GM12878 (cell line): ENCODE results near the gene LYPD5. TPM values are rescaled to one million over a fixed set of nuclear protein-coding genes. Genes with fewer than 3 reads are reported as not detected.

Experiments used
- ATAC-seq: fragments of 200-7000 bp; cut with Tn5 transposase; 3 replicates; pipeline ENCODE4 v1.9.1; 2020; ENCODE audit warnings: mild to moderate bottlenecking, moderate library complexity
- BruUV-seq: library from RNA; stranded (reverse); fragments of 400-500 nt; replicated peaks from 2 replicates; lab custom pipeline; 2021; lab: Mats Ljungman, UMichigan
- CTCF ChIA-PET: fragments of 300-600 bp; sonication (Branson Sonifier 250); formaldehyde crosslinking; extraction: SDS; loops from one replicate; lab custom pipeline; 2021; ENCODE audit warnings: inconsistent platforms; lab: Yijun Ruan, JAX
- POLR2A ChIA-PET: fragments of 350-600 bp; formaldehyde crosslinking; extraction: SDS; loops from one replicate; lab custom pipeline; 2021; ENCODE audit warnings: inconsistent platforms; lab: Charles Lee
- RAD21 ChIA-PET: fragments of 300-600 bp; sonication (Branson Sonifier 250); formaldehyde crosslinking; loops from one replicate; lab custom pipeline; 2023; ENCODE audit warnings: antibody characterized with exemption; ENCODE audit not compliant: unreplicated experiment; lab: Charles Lee
- SMC1A ChIA-PET: fragments of 300-600 bp; sonication (Branson Sonifier 250); formaldehyde crosslinking; loops from one replicate; lab custom pipeline; 2023; ENCODE audit not compliant: unreplicated experiment, uncharacterized antibody; lab: Charles Lee
- DNase-seq: peaks from one replicate; pipeline ENCODE4 v3.0.0-alpha.2; 2011; ENCODE audit warnings: low read depth, low spot score
- FAIRE-seq: peaks from 3 replicates; lab custom pipeline; 2011; peaks lifted over from hg19 to GRCh38; lab: Jason Lieb, UNC
- H2AFZ ChIP-seq: 2 replicates; pipeline ENCODE4 v1.6.0; 2011; ENCODE audit warnings: low read depth, low read length, control low read depth; ENCODE audit not compliant: control insufficient read depth
- H3K27ac ChIP-seq: 2 replicates; pipeline ENCODE4 v1.5.1; 2011; ENCODE audit warnings: control low read depth; ENCODE audit not compliant: control insufficient read depth, insufficient read depth
- H3K27me3 ChIP-seq, 2 experiments: replicated peaks in 1 of 2; 2 replicates each; pipeline versions ENCODE4 v1.6.0 to v1.6.1; 2011; ENCODE audit warnings: low read length in 1 of 2; ENCODE audit not compliant: control insufficient read depth in 2 of 2, insufficient read depth in 2 of 2
- H3K36me3 ChIP-seq, 2 experiments: 2 replicates each; pipeline ENCODE4 v1.5.1; 2011; ENCODE audit warnings: low read length in 1 of 2; ENCODE audit not compliant: control insufficient read depth in 2 of 2, insufficient read depth in 2 of 2
- H3K4me1 ChIP-seq: 2 replicates; pipeline ENCODE4 v1.6.1; 2011; ENCODE audit warnings: mild to moderate bottlenecking, low read length, moderate library complexity, mixed read lengths; ENCODE audit not compliant: control insufficient read depth, insufficient read depth
- H3K4me2 ChIP-seq: 2 replicates; pipeline ENCODE4 v1.6.0; 2011; ENCODE audit warnings: control low read depth; ENCODE audit not compliant: control insufficient read depth, insufficient read depth
- H3K4me3 ChIP-seq: fragments of 200-600 bp; sonication (generic); 2 replicates; pipeline ENCODE4 v1.5.1; 2016
- H3K79me2 ChIP-seq: 2 replicates; pipeline ENCODE4 v1.6.0; 2011; ENCODE audit warnings: low read length; ENCODE audit not compliant: control insufficient read depth, insufficient read depth
- H3K9ac ChIP-seq: 2 replicates; pipeline ENCODE4 v1.8.0; 2011; ENCODE audit warnings: low read length, control low read depth, mixed read lengths; ENCODE audit not compliant: control insufficient read depth, insufficient read depth
- H3K9me3 ChIP-seq: replicated peaks from 3 replicates; pipeline ENCODE4 v1.5.1; 2011; ENCODE audit warnings: mild to moderate bottlenecking, low read length; ENCODE audit not compliant: control insufficient read depth, insufficient read depth
- H4K20me1 ChIP-seq: 2 replicates; pipeline ENCODE4 v1.6.0; 2011; ENCODE audit not compliant: control insufficient read depth, insufficient read depth
- ASH2L ChIP-seq: fragments of 300-600, 200-600 bp; sonication (generic); IDR thresholded peaks from 2 replicates; pipeline ENCODE4 v1.6.1; 2017; ENCODE audit warnings: low read depth, mild to moderate bottlenecking, borderline replicate concordance
- ATF7 ChIP-seq: fragments of 450-650 bp; IDR thresholded peaks from 2 replicates; pipeline ENCODE4 v1.6.1; 2016; ENCODE audit warnings: low read depth, mild to moderate bottlenecking
- BACH1 ChIP-seq: fragments of 450-650 bp; IDR thresholded peaks from 2 replicates; pipeline ENCODE4 v1.6.1; 2017; ENCODE audit warnings: mild to moderate bottlenecking, borderline replicate concordance
- CBX3 ChIP-seq: fragments of 200-600 bp; sonication (generic); IDR thresholded peaks from 2 replicates; pipeline ENCODE4 v1.6.1; 2016; ENCODE audit warnings: low read depth, borderline replicate concordance
- FOXK2 ChIP-seq: fragments of 450-650 bp; IDR thresholded peaks from 2 replicates; pipeline ENCODE4 v1.6.1; 2017; ENCODE audit warnings: mild to moderate bottlenecking, moderate library complexity
- FOXM1 ChIP-seq: IDR thresholded peaks from 2 replicates; pipeline ENCODE4 v1.6.1; 2012; ENCODE audit warnings: low read depth, mild to moderate bottlenecking, inconsistent platforms, low read length, moderate library complexity
- JUND ChIP-seq: IDR thresholded peaks from 2 replicates; pipeline ENCODE4 v1.6.1; 2012; ENCODE audit warnings: low read depth, mild to moderate bottlenecking, low read length, improper control_type of control experiment, moderate library complexity
- MTA3 ChIP-seq: IDR thresholded peaks from 2 replicates; pipeline ENCODE4 v1.6.1; 2012; ENCODE audit warnings: low read length, inconsistent platforms, borderline replicate concordance
- MYB ChIP-seq: fragments of 150-350 bp; IDR thresholded peaks from 2 replicates; pipeline ENCODE4 v1.6.1; 2014; ENCODE audit warnings: mild to moderate bottlenecking, low read depth, low read length, borderline replicate concordance
- NR2C1 ChIP-seq: fragments of 450-650 bp; IDR thresholded peaks from 2 replicates; pipeline ENCODE4 v1.6.1; 2017; ENCODE audit warnings: antibody characterized with exemption, mild to moderate bottlenecking, moderate library complexity
- NR2F1 ChIP-seq: fragments of 450-650 bp; conservative IDR thresholded peaks from 2 replicates; pipeline ENCODE4 v1.6.1; 2017; ENCODE audit warnings: mild to moderate bottlenecking
- PAX5 ChIP-seq: IDR thresholded peaks from 2 replicates; pipeline ENCODE4 v1.6.1; 2011; ENCODE audit warnings: low read depth, low read length, borderline replicate concordance
- SMAD5 ChIP-seq: IDR thresholded peaks from 2 replicates; pipeline ENCODE4 v1.6.1; 2016; ENCODE audit warnings: antibody characterized with exemption, low read depth
- SMARCA5 ChIP-seq: fragments of 450-650 bp; IDR thresholded peaks from 2 replicates; pipeline ENCODE4 v1.6.1; 2017; ENCODE audit warnings: mild to moderate bottlenecking
- SREBF1 ChIP-seq: IDR thresholded peaks from 2 replicates; pipeline ENCODE4 v1.6.1; 2012; ENCODE audit warnings: mild to moderate bottlenecking, low read length
- STAT3 ChIP-seq: IDR thresholded peaks from 2 replicates; pipeline ENCODE4 v1.6.1; 2011; ENCODE audit warnings: low read depth, low read length, improper control_type of control experiment
- TBL1XR1 ChIP-seq: IDR thresholded peaks from 2 replicates; pipeline ENCODE4 v1.6.1; 2012; ENCODE audit warnings: low read depth, low read length, improper control_type of control experiment
- TCF3 ChIP-seq: IDR thresholded peaks from 2 replicates; pipeline ENCODE4 v1.6.1; 2012; ENCODE audit warnings: low read depth, mild to moderate bottlenecking, low read length, borderline replicate concordance; ENCODE audit not compliant: insufficient read depth
- YY1 ChIP-seq: IDR thresholded peaks from 2 replicates; pipeline ENCODE4 v1.6.1; 2011; ENCODE audit warnings: low read depth, mild to moderate bottlenecking, low read length
- ZSCAN29 ChIP-seq: fragments of 450-650 bp; IDR thresholded peaks from 2 replicates; pipeline ENCODE4 v1.6.1; 2017; ENCODE audit warnings: mild to moderate bottlenecking, moderate library complexity
- WGBS: methylation state at CpG from one replicate; pipeline ENCODE4 v1.1.6; 2016; ENCODE audit warnings: low lambda C conversion rate; ENCODE audit not compliant: insufficient replicate concordance, insufficient coverage; ENCODE audit errors: missing lambda C conversion rate; 5-methylcytosine and 5-hydroxymethylcytosine counted together
- in situ Hi-C: fragments of 300-500 bp; cut with MboI; formaldehyde crosslinking; loops from 9 replicates; pipeline ENCODE4 v1.14.3; 2018; ENCODE audit warnings: mixed read lengths
- intact Hi-C: fragments of 100-400 bp; cut with micrococcal nuclease; formaldehyde crosslinking; loops from one replicate; pipeline ENCODE4 v1.14.2; 2022; ENCODE audit not compliant: unreplicated experiment
- polyA plus RNA-seq, 11 experiments: library from polyadenylated mRNA; depleted of rRNA in 4 of 11; unstranded in 6 of 11; stranded (reverse) in 5 of 11; fragments of >200 nt; fragmentation: Nextera tagmentation in 4 of 11; fragmentation: Illumina TruSeq in 1 of 11; extraction: Ambion mirVana in 4 of 11; extraction: Trizol in 1 of 11; gene quantifications; 1 replicate in 1 of 11; 2 replicates in 10 of 11; pipeline versions ENCODE4 v1.2.1 to v1.2.3, GENCODE V29; 2011 to 2016; ENCODE audit warnings: inconsistent platforms in 2 of 11, missing spikeins in 2 of 11, low read depth in 1 of 11
- total RNA-seq, 4 experiments: library from RNA; depleted of rRNA in 3 of 4; stranded (reverse); fragments of >200 nt in 3 of 4; fragmentation: Illumina TruSeq in 1 of 4; extraction: Trizol in 1 of 4; gene quantifications; 2 replicates each; pipeline versions ENCODE4 v1.2.1 to v1.2.3, GENCODE V29; 2013 to 2021
- TF ChIP-seq, protein P1 (sequence below): fragments of 450-650 bp; IDR thresholded peaks from 2 replicates; pipeline ENCODE4 v1.6.1; 2017; ENCODE audit warnings: mild to moderate bottlenecking, low read depth, inconsistent platforms; ENCODE audit not compliant: poor library complexity, severe bottlenecking
- TF ChIP-seq, protein P2 (sequence below): IDR thresholded peaks from 2 replicates; pipeline ENCODE4 v1.6.1; 2012; ENCODE audit warnings: low read depth, low read length, improper control_type of control experiment

LYPD5 gene
- total and polyA plus RNA-seq, 10 of the 15 experiments (the other 5 are each of a cell fraction or from before 2014, with no cell fraction given): 0.04 to 2.2 (median 0.69) TPM; not detected in 1

DNA sequence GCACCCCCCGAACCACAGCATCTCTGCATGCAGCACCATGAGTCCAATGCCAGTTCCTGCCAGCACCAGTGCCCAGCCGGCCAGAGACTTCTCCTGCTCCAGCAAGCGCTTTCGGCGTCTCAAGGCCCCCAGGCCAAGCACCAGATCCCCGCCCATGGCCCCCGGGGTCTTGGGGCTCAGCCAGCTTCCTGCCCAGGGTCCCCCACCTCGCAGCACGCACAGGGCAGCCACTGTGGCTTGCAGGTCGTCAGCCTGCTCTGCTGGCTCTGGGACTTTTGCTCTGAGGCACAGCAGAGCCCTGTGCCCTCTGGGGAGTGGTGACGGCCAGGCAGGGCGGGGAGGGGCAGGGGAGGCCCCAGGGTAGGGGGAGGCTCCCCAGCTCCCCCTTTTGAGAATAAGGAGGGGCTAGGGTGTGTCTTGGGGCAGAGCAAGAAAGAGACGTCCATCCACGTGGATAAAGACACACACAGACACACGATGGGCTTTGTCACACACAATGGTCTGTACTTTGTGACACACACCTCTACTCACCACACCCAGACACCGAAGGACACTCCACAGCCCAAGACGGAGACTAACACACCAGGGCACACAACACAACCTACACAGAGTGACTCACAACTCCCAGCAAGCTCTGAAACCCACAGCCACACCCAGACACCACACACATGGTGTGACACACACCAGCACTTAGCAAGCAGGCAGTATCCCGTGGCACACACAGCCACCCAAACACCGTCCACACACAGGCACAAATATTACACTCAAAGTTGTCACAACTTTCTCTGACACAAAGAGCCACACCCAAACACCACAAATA, 21.3 kb downstream of the LYPD5 start, which contains the start of gene KCNN4:
KCNN4 (minus strand) TSS at position 268 of the 820 bp plus-strand sequence; CDS start at position 156, 112 bp downstream.
- peak within 1 kb of the TSS; percentile 68 for H2AFZ ChIP-seq
- peak within 1 kb of the TSS; percentile 83 for H3K4me2 ChIP-seq
- peaks cover 68% of the 10 kb centered on the region for H3K4me1 ChIP-seq
- ChIA-PET SMC1A (interaction anchor here (0.6 to 8.3 kb wide), 7 partner anchors 9 to 128 kb away, joined by 3 to 325 read pairs (median 5); partner anchors contain the start of genes PLAUR and SMG9), RAD21 (interaction anchor here (0.6 to 7.4 kb wide), 8 partner anchors 15 to 112 kb away, joined by 3 to 148 read pairs (median 45); partner anchors contain the start of genes PLAUR and SMG9), CTCF (interaction anchor here (0.7 to 9.2 kb wide), 7 partner anchors 9 to 197 kb away, joined by 3 to 324 read pairs (median 8); partner anchors contain the start of gene SMG9), POLR2A (interaction anchor here (1.6 to 8.4 kb wide), 3 partner anchors 21 to 154 kb away, joined by 3 to 389 read pairs (median 79); partner anchors contain the start of genes SMG9 and ZNF45)
- FAIRE-seq (no peak), DNase-seq (no peak), ATAC-seq (peak; percentile 73)
- peaks cover 53% of the 10 kb centered on the region for H3K79me2 ChIP-seq
- intact Hi-C loops: loop anchor here (2.0 to 10.0 kb wide), 2 partner anchors 186 to 336 kb away; no protein-coding TSS in a partner anchor
- 9% methylated on average over 18 of the region's 19 CpGs for WGBS
- H4K20me1 ChIP-seq: no peaks in the 10 kb centered on the region
- peak within 1 kb of the TSS; percentile 95 for H3K27ac ChIP-seq
- peak within 1 kb of the TSS; percentile 88 for H3K9ac ChIP-seq
- in situ Hi-C loops: no loop called here
- peak within 1 kb of the TSS; percentile 100 for H3K4me3 ChIP-seq
- H3K9me3 ChIP-seq: no peaks in the 10 kb centered on the region
- no peaks in the 10 kb centered on the region for H3K36me3 ChIP-seq
- BruUV-seq: no TSS peak
- H3K27me3 ChIP-seq: no peaks in the 10 kb centered on the region
- no peak for TF ChIP-seq SREBF1
- TF ChIP-seq NR2C1: no peak
- peak; percentile 73; the same call in 1 of the 2 replicates for TF ChIP-seq SMAD5
- TF ChIP-seq, protein P1, sequence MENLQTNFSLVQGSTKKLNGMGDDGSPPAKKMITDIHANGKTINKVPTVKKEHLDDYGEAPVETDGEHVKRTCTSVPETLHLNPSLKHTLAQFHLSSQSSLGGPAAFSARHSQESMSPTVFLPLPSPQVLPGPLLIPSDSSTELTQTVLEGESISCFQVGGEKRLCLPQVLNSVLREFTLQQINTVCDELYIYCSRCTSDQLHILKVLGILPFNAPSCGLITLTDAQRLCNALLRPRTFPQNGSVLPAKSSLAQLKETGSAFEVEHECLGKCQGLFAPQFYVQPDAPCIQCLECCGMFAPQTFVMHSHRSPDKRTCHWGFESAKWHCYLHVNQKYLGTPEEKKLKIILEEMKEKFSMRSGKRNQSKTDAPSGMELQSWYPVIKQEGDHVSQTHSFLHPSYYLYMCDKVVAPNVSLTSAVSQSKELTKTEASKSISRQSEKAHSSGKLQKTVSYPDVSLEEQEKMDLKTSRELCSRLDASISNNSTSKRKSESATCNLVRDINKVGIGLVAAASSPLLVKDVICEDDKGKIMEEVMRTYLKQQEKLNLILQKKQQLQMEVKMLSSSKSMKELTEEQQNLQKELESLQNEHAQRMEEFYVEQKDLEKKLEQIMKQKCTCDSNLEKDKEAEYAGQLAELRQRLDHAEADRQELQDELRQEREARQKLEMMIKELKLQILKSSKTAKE: no peak
- no peak for TF ChIP-seq JUND
- TF ChIP-seq NR2F1: peak; percentile 69
- TF ChIP-seq CBX3: no peak
- TF ChIP-seq ZSCAN29: no peak
- TF ChIP-seq TBL1XR1: no peak
- TF ChIP-seq BACH1: no peak
- TF ChIP-seq MYB: no peak
- TF ChIP-seq YY1: no peak
- TF ChIP-seq, protein P2, sequence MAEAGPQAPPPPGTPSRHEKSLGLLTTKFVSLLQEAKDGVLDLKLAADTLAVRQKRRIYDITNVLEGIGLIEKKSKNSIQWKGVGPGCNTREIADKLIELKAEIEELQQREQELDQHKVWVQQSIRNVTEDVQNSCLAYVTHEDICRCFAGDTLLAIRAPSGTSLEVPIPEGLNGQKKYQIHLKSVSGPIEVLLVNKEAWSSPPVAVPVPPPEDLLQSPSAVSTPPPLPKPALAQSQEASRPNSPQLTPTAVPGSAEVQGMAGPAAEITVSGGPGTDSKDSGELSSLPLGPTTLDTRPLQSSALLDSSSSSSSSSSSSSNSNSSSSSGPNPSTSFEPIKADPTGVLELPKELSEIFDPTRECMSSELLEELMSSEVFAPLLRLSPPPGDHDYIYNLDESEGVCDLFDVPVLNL: no peak
- TF ChIP-seq PAX5: no peak
- peak; percentile 15; the same call in 1 of the 2 replicates for TF ChIP-seq SMARCA5
- TF ChIP-seq STAT3: no peak
- no peak for TF ChIP-seq FOXK2
- TF ChIP-seq TCF3: 0 out of 2 replicates have a peak, but pooled peaks have one; percentile 27
- no peak for TF ChIP-seq ASH2L
- no peak for TF ChIP-seq FOXM1
- TF ChIP-seq ATF7: 0 out of 2 replicates have a peak, but pooled peaks have one; percentile 13
- TF ChIP-seq MTA3: no peak
